Measurements from ENCODE around the gene CYP24A1. TPM values are rescaled to one million over a fixed set of nuclear protein-coding genes. Genes with fewer than 3 reads are reported as not detected.

The CYP24A1 gene
- polyA plus RNA-seq, 3 donors = not detected

GRCh38 chr20:54161821-54162149 is 12.0 kb downstream of the CYP24A1 start:
- Histone ChIP-seq H3K9ac (ENCODE audit: insufficient read depth, low read length, poor library complexity, severe bottlenecking) (no peak overlapping the region), H3K4me3 (replicated peaks in 1 of 3; ENCODE audit: low read depth in 2 of 3, low read length in 3 of 3) (no peak overlapping the region), H3K27ac (ENCODE audit: low read depth in 1 of 2, low read length in 2 of 2) (no peak overlapping the region), H2AFZ (ENCODE audit: insufficient read depth, low read depth, low read length, poor library complexity, severe bottlenecking) (no peak overlapping the region), H3K36me3 (replicated peaks in 1 of 2; ENCODE audit: control insufficient read depth in 1 of 2, insufficient read depth in 2 of 2, low read length in 2 of 2) (no peaks in the 10 kb centered on the region), H3K27me3 (ENCODE audit: control insufficient read depth in 2 of 2, insufficient read depth in 2 of 2, low read length in 2 of 2) (peaks cover 10 to 12% of the 10 kb centered on the region in 2 donors), H3K4me1 (ENCODE audit: control insufficient read depth in 1 of 2, insufficient read depth in 2 of 2, low read length in 2 of 2) (no peaks in the 10 kb centered on the region), H3K79me2 (ENCODE audit: insufficient read depth, low read length) (no peaks in the 10 kb centered on the region), H3K4me2 (replicated peaks; ENCODE audit: extremely low read depth, low read length, poor library complexity, severe bottlenecking) (no peak overlapping the region), H4K20me1 (ENCODE audit: insufficient read depth, low read length) (no peaks in the 10 kb centered on the region), H3K9me3 (replicated peaks in 1 of 2; ENCODE audit: control insufficient read depth in 1 of 2, insufficient read depth in 1 of 2, low read length in 2 of 2) (no peaks in the 10 kb centered on the region)
- no CpG with 5 or more reads among the region's 4 CpGs for WGBS (ENCODE audit: insufficient coverage)
- intact Hi-C loops (cut with micrococcal nuclease) = no loop called here
- Mint-ChIP-seq H3K27ac (no peak overlapping the region), H3K4me3 (no peak overlapping the region), H3K4me1 (no peaks in the 10 kb centered on the region), H3K27me3 (ENCODE audit: low read depth in 3 of 3) (peaks cover 8 to 45% (median 24%) of the 10 kb centered on the region in 3 donors), H3K36me3 (no peaks in the 10 kb centered on the region), H3K9me3 (no peaks in the 10 kb centered on the region)
- TF ChIP-seq, protein P1, sequence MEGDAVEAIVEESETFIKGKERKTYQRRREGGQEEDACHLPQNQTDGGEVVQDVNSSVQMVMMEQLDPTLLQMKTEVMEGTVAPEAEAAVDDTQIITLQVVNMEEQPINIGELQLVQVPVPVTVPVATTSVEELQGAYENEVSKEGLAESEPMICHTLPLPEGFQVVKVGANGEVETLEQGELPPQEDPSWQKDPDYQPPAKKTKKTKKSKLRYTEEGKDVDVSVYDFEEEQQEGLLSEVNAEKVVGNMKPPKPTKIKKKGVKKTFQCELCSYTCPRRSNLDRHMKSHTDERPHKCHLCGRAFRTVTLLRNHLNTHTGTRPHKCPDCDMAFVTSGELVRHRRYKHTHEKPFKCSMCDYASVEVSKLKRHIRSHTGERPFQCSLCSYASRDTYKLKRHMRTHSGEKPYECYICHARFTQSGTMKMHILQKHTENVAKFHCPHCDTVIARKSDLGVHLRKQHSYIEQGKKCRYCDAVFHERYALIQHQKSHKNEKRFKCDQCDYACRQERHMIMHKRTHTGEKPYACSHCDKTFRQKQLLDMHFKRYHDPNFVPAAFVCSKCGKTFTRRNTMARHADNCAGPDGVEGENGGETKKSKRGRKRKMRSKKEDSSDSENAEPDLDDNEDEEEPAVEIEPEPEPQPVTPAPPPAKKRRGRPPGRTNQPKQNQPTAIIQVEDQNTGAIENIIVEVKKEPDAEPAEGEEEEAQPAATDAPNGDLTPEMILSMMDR (IDR thresholded peaks at IDR 0.05) = no peak
- no peak for DNase-seq

DNA sequence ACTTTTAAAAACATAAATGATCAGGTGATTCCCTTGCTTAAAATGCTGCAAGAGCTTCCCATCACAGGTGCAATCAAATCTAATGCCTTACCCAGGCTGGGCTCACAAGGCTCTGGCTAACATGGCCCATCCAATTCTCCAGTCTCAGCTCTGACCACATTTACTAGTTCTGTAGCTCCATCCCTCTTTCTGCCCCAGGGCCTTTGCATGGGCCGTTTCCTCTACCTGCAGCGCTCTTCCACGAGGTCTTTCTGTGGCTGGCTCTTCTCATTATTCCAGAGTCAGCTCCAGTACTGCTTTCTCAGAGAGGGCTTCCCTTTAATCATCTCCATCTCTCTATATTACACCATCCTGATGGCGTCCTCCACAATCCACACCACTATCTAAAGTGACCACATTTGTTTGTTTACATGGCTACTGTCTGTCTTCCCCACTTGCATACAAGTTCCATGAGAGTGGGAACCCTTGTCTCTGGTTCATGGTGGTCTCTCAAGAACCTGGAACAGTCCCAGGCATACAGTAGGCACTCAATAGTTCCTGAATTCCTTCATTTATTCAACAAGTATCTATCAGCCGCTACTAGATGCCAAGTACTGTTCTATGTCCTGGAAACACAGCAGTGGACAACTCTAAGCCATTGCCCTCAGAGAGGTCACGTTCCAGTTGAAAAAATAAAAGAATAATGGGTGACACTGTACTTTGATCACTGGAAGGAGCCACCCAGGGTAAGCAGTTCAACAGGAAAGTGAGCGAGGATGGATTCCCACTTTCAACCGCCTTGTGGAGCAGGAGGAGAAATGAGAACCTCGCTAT is 12.6 kb downstream of the CYP24A1 start:
- Histone ChIP-seq H3K27me3 (ENCODE audit: control insufficient read depth in 2 of 2, insufficient read depth in 2 of 2, low read length in 2 of 2) (peaks cover 10 to 12% of the 10 kb centered on the region in 2 donors), H3K4me1 (ENCODE audit: control insufficient read depth in 1 of 2, insufficient read depth in 2 of 2, low read length in 2 of 2) (no peaks in the 10 kb centered on the region), H3K36me3 (replicated peaks in 1 of 2; ENCODE audit: control insufficient read depth in 1 of 2, insufficient read depth in 2 of 2, low read length in 2 of 2) (no peaks in the 10 kb centered on the region), H3K79me2 (ENCODE audit: insufficient read depth, low read length) (no peaks in the 10 kb centered on the region), H2AFZ (ENCODE audit: insufficient read depth, low read depth, low read length, poor library complexity, severe bottlenecking) (no peak overlapping the region), H3K9me3 (replicated peaks in 1 of 2; ENCODE audit: control insufficient read depth in 1 of 2, insufficient read depth in 1 of 2, low read length in 2 of 2) (no peaks in the 10 kb centered on the region), H4K20me1 (ENCODE audit: insufficient read depth, low read length) (no peaks in the 10 kb centered on the region), H3K27ac (ENCODE audit: low read depth in 1 of 2, low read length in 2 of 2) (no peak overlapping the region), H3K4me3 (replicated peaks in 1 of 3; ENCODE audit: low read depth in 2 of 3, low read length in 3 of 3) (no peak overlapping the region), H3K4me2 (replicated peaks; ENCODE audit: extremely low read depth, low read length, poor library complexity, severe bottlenecking) (no peak overlapping the region), H3K9ac (ENCODE audit: insufficient read depth, low read length, poor library complexity, severe bottlenecking) (no peak overlapping the region)
- H3K36me3 Mint-ChIP-seq = no peaks in the 10 kb centered on the region
- H3K9me3 Mint-ChIP-seq = no peaks in the 10 kb centered on the region
- intact Hi-C loops (cut with micrococcal nuclease) = no loop called here
- peaks cover 11 to 39% (median 19%) of the 10 kb centered on the region in 3 donors for H3K27me3 Mint-ChIP-seq (ENCODE audit: low read depth in 3 of 3)
- H3K4me3 Mint-ChIP-seq = no peak overlapping the region
- H3K4me1 Mint-ChIP-seq = no peaks in the 10 kb centered on the region
- 88% methylated on average over 5 of the region's 9 CpGs for WGBS (ENCODE audit: insufficient coverage)
- no peak for DNase-seq
- no peak overlapping the region for H3K27ac Mint-ChIP-seq
- TF ChIP-seq, protein P1 (IDR thresholded peaks at IDR 0.05) = no peak

Data from CD14-positive monocyte (primary cell).